Heart right ventricle (tissue), 16 donors: ENCODE results near the gene RALGAPA2. TPM values are rescaled to one million over a fixed set of nuclear protein-coding genes. Genes with fewer than 3 reads are reported as not detected.
A peak's percentile ranks its signal among the peaks of the same experiment; 100 is the strongest.

Experiments used
- ATAC-seq, 8 donors: fragments of 200-7000 bp; cut with Tn5 transposase; one replicate each; pipeline ENCODE4 v1.9.1; 2020; ENCODE audit warnings: mild to moderate bottlenecking in 8 of 8, moderate library complexity in 8 of 8, moderate number of reproducible peaks in 1 of 8
- DNase-seq, 2 donors: peaks; one replicate each; pipeline ENCODE4 v3.0.0-alpha.2; 2020
- H3K27ac ChIP-seq, 10 donors: fragments of 200-600 bp; sonication (generic) in 2 of 10; one replicate each; pipeline versions ENCODE4 v1.5.0 to v1.8.0; 2020 to 2022; ENCODE audit warnings: mild to moderate bottlenecking in 3 of 10
- H3K27me3 ChIP-seq, 7 donors: fragments of 200-600 bp; one replicate each; pipeline ENCODE4 v1.8.0; 2021 to 2022; ENCODE audit warnings: mild to moderate bottlenecking in 2 of 7
- H3K36me3 ChIP-seq, 9 donors: fragments of 200-600 bp; sonication (generic) in 1 of 9; one replicate each; pipeline versions ENCODE4 v1.5.0 to v1.8.0; 2020 to 2022; ENCODE audit warnings: mild to moderate bottlenecking in 2 of 9
- H3K4me1 ChIP-seq, 9 donors: fragments of 200-600 bp; sonication (generic) in 1 of 9; one replicate each; pipeline versions ENCODE4 v1.5.0 to v1.8.0; 2020 to 2022; ENCODE audit warnings: mild to moderate bottlenecking in 4 of 9
- H3K4me3 ChIP-seq, 10 donors: fragments of 200-600 bp; sonication (generic) in 2 of 10; one replicate each; pipeline versions ENCODE4 v1.5.0 to v1.8.0; 2020 to 2022; ENCODE audit warnings: mild to moderate bottlenecking in 7 of 10, moderate library complexity in 2 of 10
- H3K9me3 ChIP-seq, 11 donors: fragments of 200-600 bp in 10 of 11; sonication (generic) in 2 of 11; one replicate each; pipeline versions ENCODE4 v1.5.0 to v1.8.0; 2013 to 2022; ENCODE audit warnings: mild to moderate bottlenecking in 2 of 11, control low read depth in 1 of 11, moderate library complexity in 1 of 11
- CTCF ChIP-seq, 9 donors: fragments of 200-600 bp; sonication (generic) in 2 of 9; IDR thresholded peaks; one replicate each; pipeline versions ENCODE4 v1.5.0 to v1.8.0; 2021 to 2022; ENCODE audit warnings: antibody characterized with exemption in 9 of 9, mild to moderate bottlenecking in 5 of 9, moderate library complexity in 1 of 9
- WGBS, 2 donors: extraction: QIAGEN DNeasy Blood & Tissue Kit; methylation state at CpG; one replicate each; pipeline ENCODE4 v1.1.7; 2013; ENCODE audit warnings: inconsistent platforms in 1 of 2; 5-methylcytosine and 5-hydroxymethylcytosine counted together
- intact Hi-C, 10 donors: fragments of 100-400 bp; cut with DNase I; formaldehyde crosslinking; loops; one replicate each; pipeline versions ENCODE4 v1.11.1 to v1.14.2; 2022
- polyA plus RNA-seq, 2 donors: library from polyadenylated mRNA; stranded (reverse); fragments of 200-250 nt; gene quantifications; one replicate each; pipeline ENCODE4 v1.2.3, GENCODE V29; 2013
- total RNA-seq, 10 donors: library from RNA; stranded (reverse); fragmentation: NEBNext Ultra II Directional in 3 of 10; extraction: Animal tissue kit (Norgen Biotek cat#: 25700) in 3 of 10; gene quantifications; one replicate each; pipeline versions ENCODE4 v1.2.1 to v1.2.4, GENCODE V29; 2021 to 2023
- donor health status: Arrhythmogenic right ventricular cardiomyopathy.
- donor health status: ischemic (EF 13 %, LVEDD 7.1; RV severe dilation, severe dysfunction).
- donor health status: healthy with polysubstance abuse.
- donor health status: DM: no; HTN: yes; CAD: no.
- donor health status: DM: no; HTN: no; CAD: no.
- donor health status: ischemic (EF 25% LVEDD 6.9; RV normal size, moderate dysfunction).
- donor health status: ischemic (EF 25% LVEDD 5.7; RV mildly dilated, moderate dysfunction).
- donor health status: healthy.
- donor health status: DM: yes; HTN: yes; CAD: no.
- donor health status: Ischemic cardiomyopathy.
- donor health status: ischemic (EF 35%, LVEDD 5.7; RV mildly dilated, moderate dysfunction).
- donor health status: nonischemic (EF 11% LVEDD 7.7; RV severe dilation, severe dysfunction).
- donor health status: DM: yes; HTN: yes; CAD: no.
- donor health status: PGD.
- donor health status: ischemic (EF 29% LVEDD 5.4; RV normal size, mild dysfunction).
- donor health status: nonischemic (EF 23%, LVEDD 6.1; RV moderate dilation, normal function).

Gene RALGAPA2
- total and polyA plus RNA-seq, 12 donors, result 4.1 to 26.8 (median 18.2) TPM

GRCh38 chr20:20632644-20633043 lies 79.8 kb downstream of the RALGAPA2 start:
- Histone ChIP-seq H3K36me3 (peaks cover 0 to 91% (median 19%) of the 10 kb centered on the region in 9 donors), H3K4me3 (peak overlapping the region in 1 of 10 donors; percentile 5), H3K9me3 (no peaks in the 10 kb centered on the region), H3K27me3 (no peaks in the 10 kb centered on the region), H3K27ac (no peak overlapping the region), H3K4me1 (no peaks in the 10 kb centered on the region)
- WGBS, 2 donors, result 94 to 96% methylated on average over 2 of the region's 2 CpGs
- no peak for ATAC-seq
- TF ChIP-seq CTCF (IDR thresholded peaks at IDR 0.05), result no peak
- no peak for DNase-seq
- intact Hi-C loops, result loop anchor here in 1 of 10 donors (5.0 kb wide), 1 partner anchor 365 kb away; no protein-coding TSS in a partner anchor

GRCh38 chr20:20630551-20630950 lies 81.9 kb downstream of the RALGAPA2 start:
- Histone ChIP-seq H3K27ac (no peak overlapping the region), H3K36me3 (peaks cover 0 to 96% (median 27%) of the 10 kb centered on the region in 9 donors), H3K27me3 (no peaks in the 10 kb centered on the region), H3K4me1 (no peaks in the 10 kb centered on the region), H3K9me3 (no peaks in the 10 kb centered on the region), H3K4me3 (no peak overlapping the region)
- no peak for DNase-seq
- ATAC-seq, result no peak
- TF ChIP-seq CTCF (IDR thresholded peaks at IDR 0.05), result no peak
- WGBS, 2 donors, result 97 to 99% methylated on average over 4 of the region's 4 CpGs
- intact Hi-C loops, result loop anchor here in 1 of 10 donors (5.0 kb wide), 1 partner anchor 367 kb away; no protein-coding TSS in a partner anchor

- 96% methylated on average over 3 of the region's 3 CpGs for WGBS, 2 donors
- ATAC-seq, result no peak
These were observed 82.8 kb downstream of the RALGAPA2 start for GRCh38 chr20:20629556-20630188.

GRCh38 chr20:20628314-20628713 lies 84.1 kb downstream of the RALGAPA2 start:
- intact Hi-C loops, result no loop called here
- peaks cover 0 to 76% (median 17%) of the 10 kb centered on the region in 9 donors for H3K36me3 ChIP-seq
- no peak for TF ChIP-seq CTCF (IDR thresholded peaks at IDR 0.05)
- no peak for ATAC-seq
- no peak overlapping the region for H3K4me3 ChIP-seq
- no peak overlapping the region for H3K27ac ChIP-seq
- H3K27me3 ChIP-seq, result no peaks in the 10 kb centered on the region
- DNase-seq, result no peak
- WGBS, 2 donors, result 95 to 98% methylated on average over 2 of the region's 2 CpGs
- H3K9me3 ChIP-seq, result no peaks in the 10 kb centered on the region
- no peaks in the 10 kb centered on the region for H3K4me1 ChIP-seq

More at GRCh38 chr20:20629556-20630188, 82.8 kb downstream of the RALGAPA2 start:
- DNase-seq, result no peak
- Histone ChIP-seq H3K4me3 (no peak overlapping the region), H3K27me3 (no peaks in the 10 kb centered on the region), H3K9me3 (no peaks in the 10 kb centered on the region), H3K36me3 (peaks cover 0 to 89% (median 19%) of the 10 kb centered on the region in 9 donors), H3K27ac (no peak overlapping the region), H3K4me1 (no peaks in the 10 kb centered on the region)
- intact Hi-C loops, result loop anchor here in 1 of 10 donors (5.0 kb wide), 1 partner anchor 368 kb away; no protein-coding TSS in a partner anchor
- TF ChIP-seq CTCF (IDR thresholded peaks at IDR 0.05), result no peak
